Right lobe of liver (tissue), 4 donors: ENCODE data around the gene CCSER1.

Experiments
- POLR2A ChIP-seq: fragments of 450-650 bp; IDR thresholded peaks from one replicate; pipeline ENCODE4 v1.6.1; 2017; ENCODE audit warnings: antibody characterized with exemption, mild to moderate bottlenecking
- TF ChIP-seq, protein P1 (sequence below), 4 donors: fragments of 200-600 bp in 3 of 4; fragments of 450-650 bp in 1 of 4; IDR thresholded peaks; one replicate each; pipeline versions ENCODE4 v1.5.1 to v1.8.0; 2016 to 2022; ENCODE audit warnings: antibody characterized with exemption in 4 of 4, mild to moderate bottlenecking in 2 of 4
- donor health status: DM: no; HTN: no; CAD: no.
- donor health status: DM: no; HTN: no; CAD: no.
- donor health status: DM: no; HTN: yes; CAD: no.

DNA sequence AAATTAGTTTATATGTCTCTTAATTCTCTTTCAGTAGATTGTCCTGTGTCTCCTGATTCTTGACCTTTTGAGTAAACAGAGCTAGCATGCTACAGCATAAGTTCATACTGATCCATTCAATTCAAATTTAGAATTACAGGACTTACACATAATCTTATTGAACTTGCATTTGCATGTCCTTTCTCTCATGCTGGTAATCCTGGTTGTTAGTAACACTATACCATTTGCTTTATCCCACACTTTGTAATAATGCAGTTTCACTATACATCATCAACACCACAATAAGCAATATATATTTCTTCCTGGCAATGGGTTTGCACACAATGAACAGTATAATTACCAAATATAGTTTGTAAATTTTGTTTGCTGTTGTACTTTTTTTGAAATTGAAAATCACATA is 1239.4 kb downstream of the CCSER1 start:
- TF ChIP-seq, protein P1, sequence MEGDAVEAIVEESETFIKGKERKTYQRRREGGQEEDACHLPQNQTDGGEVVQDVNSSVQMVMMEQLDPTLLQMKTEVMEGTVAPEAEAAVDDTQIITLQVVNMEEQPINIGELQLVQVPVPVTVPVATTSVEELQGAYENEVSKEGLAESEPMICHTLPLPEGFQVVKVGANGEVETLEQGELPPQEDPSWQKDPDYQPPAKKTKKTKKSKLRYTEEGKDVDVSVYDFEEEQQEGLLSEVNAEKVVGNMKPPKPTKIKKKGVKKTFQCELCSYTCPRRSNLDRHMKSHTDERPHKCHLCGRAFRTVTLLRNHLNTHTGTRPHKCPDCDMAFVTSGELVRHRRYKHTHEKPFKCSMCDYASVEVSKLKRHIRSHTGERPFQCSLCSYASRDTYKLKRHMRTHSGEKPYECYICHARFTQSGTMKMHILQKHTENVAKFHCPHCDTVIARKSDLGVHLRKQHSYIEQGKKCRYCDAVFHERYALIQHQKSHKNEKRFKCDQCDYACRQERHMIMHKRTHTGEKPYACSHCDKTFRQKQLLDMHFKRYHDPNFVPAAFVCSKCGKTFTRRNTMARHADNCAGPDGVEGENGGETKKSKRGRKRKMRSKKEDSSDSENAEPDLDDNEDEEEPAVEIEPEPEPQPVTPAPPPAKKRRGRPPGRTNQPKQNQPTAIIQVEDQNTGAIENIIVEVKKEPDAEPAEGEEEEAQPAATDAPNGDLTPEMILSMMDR (IDR thresholded peaks at IDR 0.05) = no peak
- no peak for TF ChIP-seq POLR2A
